Thyroid gland (tissue), 4 donors: ENCODE data around the gene TNRC18. TPM values are rescaled to one million over a fixed set of nuclear protein-coding genes. Genes with fewer than 3 reads are reported as not detected.
"Not testable (repeated sequence)": the region's sequence is repeated elsewhere in the genome, so short reads cannot be mapped to it uniquely, and the experiment has no call there.

Experiments
- DNase-seq, 2 donors: peaks; one replicate each; pipeline ENCODE4 v3.0.0-alpha.2; 2019
- H3K27ac ChIP-seq, 3 donors: fragments of 200-600 bp; sonication (generic); 1 replicate in 2 of 3; 2 replicates in 1 of 3; pipeline ENCODE4 v1.5.1; 2016 to 2019; ENCODE audit warnings: mild to moderate bottlenecking in 1 of 3, moderate library complexity in 1 of 3
- H3K27me3 ChIP-seq: fragments of 200-600 bp; sonication (generic); one replicate; pipeline ENCODE4 v1.5.1; 2019
- H3K36me3 ChIP-seq, 2 donors: fragments of 200-600 bp; sonication (generic); one replicate each; pipeline ENCODE4 v1.5.1; 2016 to 2019
- H3K4me1 ChIP-seq, 2 donors: fragments of 200-600 bp; sonication (generic); one replicate each; pipeline ENCODE4 v1.5.1; 2017 to 2019
- H3K4me3 ChIP-seq, 3 donors: fragments of 200-600 bp; sonication (generic); replicated peaks in 1 of 3; 1 replicate in 2 of 3; 2 replicates in 1 of 3; pipeline ENCODE4 v1.5.1; 2016; ENCODE audit warnings: mild to moderate bottlenecking in 1 of 3
- H3K9me3 ChIP-seq: fragments of 200-600 bp; sonication (generic); one replicate; pipeline ENCODE4 v1.5.1; 2017
- CTCF ChIP-seq, 6 experiments: fragments of 200-600 bp in 3 of 6; fragments of 450-650 bp in 3 of 6; sonication (generic) in 3 of 6; IDR thresholded peaks; one replicate each; pipeline ENCODE4 v1.5.1; 2016 to 2019; ENCODE audit warnings: antibody characterized with exemption in 6 of 6, mild to moderate bottlenecking in 2 of 6, inconsistent platforms in 1 of 6, moderate library complexity in 1 of 6
- POLR2A ChIP-seq, 2 donors: fragments of 450-650 bp; IDR thresholded peaks; one replicate each; pipeline ENCODE4 v1.6.1; 2017; ENCODE audit warnings: antibody characterized with exemption in 2 of 2, mild to moderate bottlenecking in 2 of 2, moderate library complexity in 1 of 2
- WGBS, 2 donors: methylation state at CpG; one replicate each; pipeline ENCODE4 v1.1.5; 2017; 5-methylcytosine and 5-hydroxymethylcytosine counted together
- intact Hi-C: fragments of 100-400 bp; cut with DNase I; formaldehyde crosslinking; loops from one replicate; pipeline ENCODE4 v1.15.1; 2023
- total RNA-seq, 4 donors: library from RNA; depleted of rRNA; stranded (reverse); fragments of >200 nt; gene quantifications; one replicate each; pipeline ENCODE4 v1.2.3, GENCODE V29; 2016

The TNRC18 gene
- total RNA-seq, 4 donors from 2014 or later, result 47.0 to 173 (median 94.8) TPM

DNA sequence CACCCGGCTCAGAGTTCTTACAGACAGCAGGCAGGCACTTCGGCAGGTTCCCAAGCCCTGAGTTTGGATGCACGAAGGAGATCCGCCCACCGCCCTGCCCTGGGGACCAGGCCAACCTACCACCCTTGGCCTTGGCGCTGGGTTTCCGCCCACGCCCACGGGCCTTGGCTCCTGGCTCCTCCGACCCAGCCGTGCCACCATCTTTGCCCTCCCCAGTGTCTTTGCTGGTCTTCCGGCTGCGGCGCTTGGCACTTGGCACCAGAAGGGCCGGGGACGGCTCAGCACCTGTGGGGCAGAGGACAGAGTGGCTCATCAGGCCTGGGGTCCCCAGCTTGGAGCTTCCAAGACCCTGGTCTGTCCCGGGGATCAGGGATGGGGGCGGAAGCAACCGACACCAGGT lies 108.8 kb downstream of the TNRC18 start:
- no peaks in the 10 kb centered on the region for H3K9me3 ChIP-seq
- peaks cover 64 to 82% of the 10 kb centered on the region in 2 donors for H3K36me3 ChIP-seq
- H3K4me3 ChIP-seq, result no peak overlapping the region
- no peaks in the 10 kb centered on the region for H3K4me1 ChIP-seq
- intact Hi-C loops, result no loop called here
- DNase-seq, result no peak
- H3K27me3 ChIP-seq, result no peaks in the 10 kb centered on the region
- TF ChIP-seq POLR2A (IDR thresholded peaks at IDR 0.05) (no peak), CTCF (IDR thresholded peaks at IDR 0.05) (no peak)
- no peak overlapping the region for H3K27ac ChIP-seq
- WGBS, 2 donors, result 98% methylated on average over 10 to 11 of the region's 19 CpGs

DNA sequence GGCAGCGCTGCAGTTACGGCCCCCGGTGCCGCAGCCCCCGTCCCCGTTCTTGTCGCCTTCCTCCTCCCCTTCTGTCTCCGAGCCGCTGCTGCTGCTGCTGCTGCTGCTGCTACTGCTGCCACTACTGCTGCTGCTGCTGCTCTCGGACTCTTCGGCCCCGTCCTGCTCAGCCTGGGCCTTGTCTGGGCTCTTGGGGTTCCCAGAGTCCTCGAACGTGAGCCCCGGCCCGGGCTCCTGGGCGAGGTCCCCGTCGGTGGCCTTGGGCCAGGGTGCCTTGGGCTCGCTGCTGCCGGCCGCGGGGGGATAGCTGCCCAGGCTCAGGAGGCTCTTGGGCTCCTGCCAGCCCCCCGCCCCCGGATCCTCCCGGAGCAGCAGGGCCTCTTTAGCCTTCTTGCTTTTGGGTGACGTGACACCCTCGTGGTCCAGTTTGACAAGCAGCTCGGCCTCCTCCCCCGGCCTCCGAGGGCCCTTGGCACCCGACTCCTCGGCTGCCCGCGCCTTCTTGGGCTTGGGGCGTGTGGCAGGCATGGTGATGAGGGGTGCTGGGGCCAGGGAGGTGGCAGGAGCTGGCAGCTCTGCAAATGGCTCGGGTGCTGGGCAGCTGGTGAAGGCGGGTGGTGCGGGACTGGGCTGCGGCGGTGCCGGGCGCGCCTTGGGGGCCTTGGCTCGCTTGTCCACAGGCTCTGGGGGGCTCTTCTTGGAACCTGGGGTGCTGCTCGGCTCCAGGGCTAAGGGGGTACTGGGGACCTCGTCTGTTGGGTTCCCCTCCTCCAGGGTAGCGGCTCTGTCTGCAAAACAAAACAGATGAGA lies 110.4 kb downstream of the TNRC18 start:
- intact Hi-C loops, H3K4me1 ChIP-seq, H3K27ac ChIP-seq, H3K27me3 ChIP-seq, DNase-seq, H3K4me3 ChIP-seq, H3K9me3 ChIP-seq: not testable (repeated sequence)
- 90 to 93% methylated on average over 28 to 33 of the region's 48 CpGs for WGBS, 2 donors
- peaks cover 59 to 77% of the 10 kb centered on the region in 2 donors for H3K36me3 ChIP-seq

GRCh38 chr7:5312276-5313070 lies 111.2 kb downstream of the TNRC18 start:
- H3K27me3 ChIP-seq, H3K4me3 ChIP-seq, H3K9me3 ChIP-seq, H3K4me1 ChIP-seq, intact Hi-C loops, DNase-seq, H3K27ac ChIP-seq: not testable (repeated sequence)
- 91 to 96% methylated on average over 15 to 32 of the region's 46 CpGs for WGBS, 2 donors
- peaks cover 67 to 78% of the 10 kb centered on the region in 2 donors for H3K36me3 ChIP-seq

- Histone ChIP-seq H3K4me1 (no peaks in the 10 kb centered on the region), H3K36me3 (peaks cover 67 to 70% of the 10 kb centered on the region in 2 donors), H3K27me3 (no peaks in the 10 kb centered on the region), H3K9me3 (no peaks in the 10 kb centered on the region), H3K27ac (no peak overlapping the region), H3K4me3 (no peak overlapping the region)
- TF ChIP-seq POLR2A (IDR thresholded peaks at IDR 0.05) (no peak), CTCF (IDR thresholded peaks at IDR 0.05) (no peak)
- intact Hi-C loops, result no loop called here
- no peak for DNase-seq
- 95 to 97% methylated on average over 14 to 16 of the region's 16 CpGs for WGBS, 2 donors
Measured at GRCh38 chr7:5310822-5311405, 112.7 kb downstream of the TNRC18 start.

DNA sequence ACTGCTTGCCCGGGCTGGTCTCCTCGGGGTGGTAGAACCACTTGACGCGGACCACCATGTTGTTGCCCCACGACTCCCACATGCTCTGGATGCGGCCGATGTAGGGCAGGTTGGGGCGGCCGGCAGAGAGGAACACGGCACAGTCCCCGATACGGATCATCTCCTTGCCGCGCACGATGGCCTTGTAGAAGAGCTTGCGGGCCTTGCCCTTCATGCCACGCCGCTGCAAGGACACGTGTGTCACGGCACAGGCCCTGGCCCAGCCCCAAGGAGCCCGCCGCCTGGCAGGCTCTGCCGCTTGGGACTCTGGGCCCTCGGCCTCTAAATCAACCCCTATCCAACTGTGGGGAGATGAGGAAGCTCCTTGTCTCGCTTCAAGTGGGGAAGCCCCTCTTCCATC lies 114.5 kb downstream of the TNRC18 start:
- H3K9me3 ChIP-seq, result no peaks in the 10 kb centered on the region
- WGBS, 2 donors, result 96 to 100% methylated on average over 4 to 20 of the region's 25 CpGs
- no peak for DNase-seq
- peaks cover 52 to 54% of the 10 kb centered on the region in 2 donors for H3K36me3 ChIP-seq
- no peak overlapping the region for H3K4me3 ChIP-seq
- no peak overlapping the region for H3K27ac ChIP-seq
- TF ChIP-seq CTCF (IDR thresholded peaks at IDR 0.05) (no peak), POLR2A (IDR thresholded peaks at IDR 0.05) (no peak)
- intact Hi-C loops, result no loop called here
- no peaks in the 10 kb centered on the region for H3K27me3 ChIP-seq
- H3K4me1 ChIP-seq, result no peaks in the 10 kb centered on the region

GRCh38 chr7:5307221-5308142 lies 116.2 kb downstream of the TNRC18 start:
- H3K4me1 ChIP-seq, H3K4me3 ChIP-seq, H3K27ac ChIP-seq, intact Hi-C loops, H3K9me3 ChIP-seq, H3K27me3 ChIP-seq, DNase-seq: not testable (repeated sequence)
- 95% methylated on average over 33 of the region's 39 CpGs for WGBS, 2 donors
- peaks cover 37 to 40% of the 10 kb centered on the region in 2 donors for H3K36me3 ChIP-seq

DNA sequence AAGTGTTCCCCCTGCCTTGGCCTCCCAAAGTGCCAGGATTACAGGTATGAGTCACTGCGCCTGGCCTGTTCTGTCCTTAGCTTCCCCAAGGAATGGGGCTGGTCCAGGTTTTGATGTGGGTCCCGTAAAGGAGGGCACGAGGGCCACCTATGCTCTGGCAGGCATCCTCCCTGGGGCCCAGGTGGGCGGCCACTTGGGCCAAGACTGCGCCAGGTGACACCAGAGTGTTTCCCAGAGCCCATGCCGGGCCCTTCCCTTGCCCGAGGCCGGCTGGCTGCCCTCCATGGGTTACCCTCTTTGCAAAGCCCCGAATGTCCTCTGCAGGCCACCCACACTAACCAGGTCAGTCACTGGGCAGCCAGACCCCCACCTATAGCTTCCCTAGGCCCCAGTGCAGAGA lies 118.6 kb downstream of the TNRC18 start:
- H3K27me3 ChIP-seq, H3K4me3 ChIP-seq, H3K27ac ChIP-seq, H3K4me1 ChIP-seq, DNase-seq, intact Hi-C loops, H3K9me3 ChIP-seq: not testable (repeated sequence)
- WGBS, 2 donors, result 87 to 100% methylated on average over 4 to 7 of the region's 9 CpGs
- H3K36me3 ChIP-seq, result peaks cover 19 to 21% of the 10 kb centered on the region in 2 donors
